ENCODE measurements around the gene RNF38.

RNF38 gene

GRCh38 chr9:36293171-36293570 lies 106.9 kb downstream of the RNF38 start:
- Histone ChIP-seq H3K9me2 (replicated peaks; ENCODE audit: control insufficient read depth, low read length) (no peaks in the 10 kb centered on the region), H3K9me3 (ENCODE audit: control insufficient read depth, insufficient read depth, low read length) (no peaks in the 10 kb centered on the region), H3K27ac (ENCODE audit: low read depth, low read length) (no peak overlapping the region), H3K4me1 (ENCODE audit: control insufficient read depth, low read length) (no peaks in the 10 kb centered on the region), H4K20me1 (ENCODE audit: control insufficient read depth, insufficient read depth, low read depth, low read length) (no peaks in the 10 kb centered on the region), H3K27me3 (ENCODE audit: control insufficient read depth, low read length) (no peaks in the 10 kb centered on the region), H3K79me2 (ENCODE audit: control insufficient read depth, low read length) (no peaks in the 10 kb centered on the region), H3K4me3 (ENCODE audit: low read length) (no peak overlapping the region), H3F3A (ENCODE audit: control insufficient read depth, insufficient read depth) (no peaks in the 10 kb centered on the region), H3K36me3 (ENCODE audit: control insufficient read depth, low read length) (no peaks in the 10 kb centered on the region), H3K4me2 (ENCODE audit: low read length) (no peak overlapping the region)
- TF ChIP-seq EZH2phosphoT487 (IDR thresholded peaks at IDR 0.05; ENCODE audit: borderline replicate concordance, low read length): no peak
- TF ChIP-seq CTCF (IDR thresholded peaks at IDR 0.05; ENCODE audit: low read depth, low read length, poor library complexity, severe bottlenecking): no peak

- TF ChIP-seq CTCF (IDR thresholded peaks at IDR 0.05; ENCODE audit: low read depth, low read length, poor library complexity, severe bottlenecking) (no peak), EZH2phosphoT487 (IDR thresholded peaks at IDR 0.05; ENCODE audit: borderline replicate concordance, low read length) (no peak)
- Histone ChIP-seq H3K4me2 (ENCODE audit: low read length) (no peak overlapping the region), H3K27ac (ENCODE audit: low read depth, low read length) (no peak overlapping the region), H3F3A (ENCODE audit: control insufficient read depth, insufficient read depth) (no peaks in the 10 kb centered on the region), H4K20me1 (ENCODE audit: control insufficient read depth, insufficient read depth, low read depth, low read length) (no peaks in the 10 kb centered on the region), H3K36me3 (ENCODE audit: control insufficient read depth, low read length) (no peaks in the 10 kb centered on the region), H3K79me2 (ENCODE audit: control insufficient read depth, low read length) (no peaks in the 10 kb centered on the region), H3K4me1 (ENCODE audit: control insufficient read depth, low read length) (no peaks in the 10 kb centered on the region), H3K9me3 (ENCODE audit: control insufficient read depth, insufficient read depth, low read length) (no peaks in the 10 kb centered on the region), H3K9me2 (replicated peaks; ENCODE audit: control insufficient read depth, low read length) (no peaks in the 10 kb centered on the region), H3K27me3 (ENCODE audit: control insufficient read depth, low read length) (no peaks in the 10 kb centered on the region), H3K4me3 (ENCODE audit: low read length) (no peak overlapping the region)
These were observed 107.4 kb downstream of the RNF38 start for GRCh38 chr9:36292641-36293040.

- H3F3A ChIP-seq (ENCODE audit: control insufficient read depth, insufficient read depth): no peaks in the 10 kb centered on the region
- no peaks in the 10 kb centered on the region for H3K36me3 ChIP-seq (ENCODE audit: control insufficient read depth, low read length)
- no peak overlapping the region for H3K27ac ChIP-seq (ENCODE audit: low read depth, low read length)
- no peaks in the 10 kb centered on the region for H3K9me2 ChIP-seq (replicated peaks; ENCODE audit: control insufficient read depth, low read length)
- H3K4me1 ChIP-seq (ENCODE audit: control insufficient read depth, low read length): no peaks in the 10 kb centered on the region
- H3K4me3 ChIP-seq (ENCODE audit: low read length): no peak overlapping the region
- TF ChIP-seq CTCF (IDR thresholded peaks at IDR 0.05; ENCODE audit: low read depth, low read length, poor library complexity, severe bottlenecking) (no peak), EZH2phosphoT487 (IDR thresholded peaks at IDR 0.05; ENCODE audit: borderline replicate concordance, low read length) (no peak)
- H3K27me3 ChIP-seq (ENCODE audit: control insufficient read depth, low read length): no peaks in the 10 kb centered on the region
- H3K9me3 ChIP-seq (ENCODE audit: control insufficient read depth, insufficient read depth, low read length): no peaks in the 10 kb centered on the region
- H3K79me2 ChIP-seq (ENCODE audit: control insufficient read depth, low read length): no peaks in the 10 kb centered on the region
- H3K4me2 ChIP-seq (ENCODE audit: low read length): no peak overlapping the region
- H4K20me1 ChIP-seq (ENCODE audit: control insufficient read depth, insufficient read depth, low read depth, low read length): no peaks in the 10 kb centered on the region
These were observed 109.1 kb downstream of the RNF38 start for GRCh38 chr9:36290996-36291395.

Data from DOHH2 (cell line).